Esophagus muscularis mucosa (tissue), 4 donors: ENCODE measurements around the gene GABRP. TPM values are rescaled to one million over a fixed set of nuclear protein-coding genes. Genes with fewer than 3 reads are reported as not detected.

Experiments
- DNase-seq: peaks from one replicate; pipeline ENCODE4 v3.0.0-alpha.2; 2017; ENCODE audit errors: extremely low spot score
- H3K27ac ChIP-seq, 4 donors: fragments of 200-600 bp; sonication (generic); replicated peaks in 1 of 4; 1 replicate in 3 of 4; 2 replicates in 1 of 4; pipeline ENCODE4 v1.5.1; 2016 to 2019; ENCODE audit warnings: mild to moderate bottlenecking in 1 of 4
- H3K27me3 ChIP-seq, 4 donors: fragments of 200-600 bp; sonication (generic); one replicate each; pipeline versions ENCODE4 v1.5.1 to v1.6.0; 2016 to 2019
- H3K36me3 ChIP-seq, 4 donors: fragments of 200-600 bp; sonication (generic); one replicate each; pipeline ENCODE4 v1.5.1; 2016 to 2019
- H3K4me1 ChIP-seq, 4 donors: fragments of 200-600 bp; sonication (generic); one replicate each; pipeline ENCODE4 v1.5.1; 2016 to 2019
- H3K4me3 ChIP-seq, 4 donors: fragments of 200-600 bp; sonication (generic); 1 replicate in 2 of 4; 2 replicates in 2 of 4; pipeline ENCODE4 v1.5.1; 2016 to 2019; ENCODE audit warnings: mild to moderate bottlenecking in 4 of 4, moderate library complexity in 1 of 4
- H3K9me3 ChIP-seq, 4 donors: fragments of 200-600 bp; sonication (generic); 1 replicate in 3 of 4; 2 replicates in 1 of 4; pipeline ENCODE4 v1.5.1; 2016 to 2019
- EP300 ChIP-seq: sonication (generic); formaldehyde crosslinking; IDR thresholded peaks from one replicate; pipeline ENCODE4 v1.6.1; 2017; ENCODE audit warnings: antibody characterized with exemption
- POLR2A ChIP-seq: fragments of 450-650 bp; IDR thresholded peaks from one replicate; pipeline ENCODE4 v1.6.1; 2017; ENCODE audit warnings: antibody characterized with exemption, moderate library complexity, mild to moderate bottlenecking, low read depth
- POLR2AphosphoS5 ChIP-seq, 2 donors: sonication (generic); formaldehyde crosslinking; IDR thresholded peaks; one replicate each; pipeline ENCODE4 v1.6.1; 2017; ENCODE audit warnings: antibody characterized with exemption in 2 of 2
- WGBS: methylation state at CpG from one replicate; pipeline ENCODE4 v1.1.5; 2018; 5-methylcytosine and 5-hydroxymethylcytosine counted together
- intact Hi-C: fragments of 100-400 bp; cut with DNase I; formaldehyde crosslinking; loops from one replicate; pipeline ENCODE4 v1.15.1; 2023
- total RNA-seq, 4 donors: library from RNA; depleted of rRNA; stranded (reverse); fragments of >200 nt; gene quantifications; one replicate each; pipeline versions ENCODE4 v1.1.0 to v1.2.1, GENCODE V29; 2016
- TF ChIP-seq, protein P1 (sequence below), 3 experiments: fragments of 200-600 bp in 2 of 3; fragments of 450-650 bp in 1 of 3; sonication (generic) in 2 of 3; IDR thresholded peaks; one replicate each; pipeline ENCODE4 v1.5.1; 2017 to 2019; ENCODE audit warnings: antibody characterized with exemption in 3 of 3, mild to moderate bottlenecking in 2 of 3, moderate library complexity in 1 of 3

The GABRP gene
- total RNA-seq, 4 donors from 2014 or later, result 0.42 TPM; not detected in 3

DNA sequence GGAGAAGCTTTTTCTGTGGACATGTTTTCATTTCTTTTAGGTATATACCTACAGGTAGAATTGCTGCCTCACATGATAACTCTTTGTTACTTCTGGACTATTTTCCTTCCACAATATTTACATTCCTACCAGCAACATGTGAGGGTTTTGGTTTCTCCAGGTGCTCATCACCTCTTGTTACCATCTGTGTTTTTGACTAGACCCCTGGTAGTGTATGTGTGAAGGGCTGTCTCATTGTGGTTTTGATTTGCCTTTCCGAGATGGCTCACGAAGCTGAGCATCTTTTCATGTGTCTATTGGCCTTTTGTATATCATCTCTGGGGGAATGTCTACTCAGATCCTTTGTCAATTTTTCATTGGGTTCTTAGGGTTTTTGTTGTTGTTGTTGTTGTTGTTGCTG lies 61.1 kb downstream of the GABRP start:
- Histone ChIP-seq H3K27me3 (peaks cover 0 to 6% (median 0%) of the 10 kb centered on the region in 4 donors), H3K36me3 (no peaks in the 10 kb centered on the region), H3K4me1 (no peaks in the 10 kb centered on the region), H3K9me3 (no peaks in the 10 kb centered on the region), H3K4me3 (no peak overlapping the region), H3K27ac (no peak overlapping the region)
- 79% methylated on average over 2 of the region's 2 CpGs for WGBS
- intact Hi-C loops, result no loop called here
- TF ChIP-seq, protein P1, sequence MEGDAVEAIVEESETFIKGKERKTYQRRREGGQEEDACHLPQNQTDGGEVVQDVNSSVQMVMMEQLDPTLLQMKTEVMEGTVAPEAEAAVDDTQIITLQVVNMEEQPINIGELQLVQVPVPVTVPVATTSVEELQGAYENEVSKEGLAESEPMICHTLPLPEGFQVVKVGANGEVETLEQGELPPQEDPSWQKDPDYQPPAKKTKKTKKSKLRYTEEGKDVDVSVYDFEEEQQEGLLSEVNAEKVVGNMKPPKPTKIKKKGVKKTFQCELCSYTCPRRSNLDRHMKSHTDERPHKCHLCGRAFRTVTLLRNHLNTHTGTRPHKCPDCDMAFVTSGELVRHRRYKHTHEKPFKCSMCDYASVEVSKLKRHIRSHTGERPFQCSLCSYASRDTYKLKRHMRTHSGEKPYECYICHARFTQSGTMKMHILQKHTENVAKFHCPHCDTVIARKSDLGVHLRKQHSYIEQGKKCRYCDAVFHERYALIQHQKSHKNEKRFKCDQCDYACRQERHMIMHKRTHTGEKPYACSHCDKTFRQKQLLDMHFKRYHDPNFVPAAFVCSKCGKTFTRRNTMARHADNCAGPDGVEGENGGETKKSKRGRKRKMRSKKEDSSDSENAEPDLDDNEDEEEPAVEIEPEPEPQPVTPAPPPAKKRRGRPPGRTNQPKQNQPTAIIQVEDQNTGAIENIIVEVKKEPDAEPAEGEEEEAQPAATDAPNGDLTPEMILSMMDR (IDR thresholded peaks at IDR 0.05), result no peak
- no peak for TF ChIP-seq EP300
- no peak for DNase-seq

DNA sequence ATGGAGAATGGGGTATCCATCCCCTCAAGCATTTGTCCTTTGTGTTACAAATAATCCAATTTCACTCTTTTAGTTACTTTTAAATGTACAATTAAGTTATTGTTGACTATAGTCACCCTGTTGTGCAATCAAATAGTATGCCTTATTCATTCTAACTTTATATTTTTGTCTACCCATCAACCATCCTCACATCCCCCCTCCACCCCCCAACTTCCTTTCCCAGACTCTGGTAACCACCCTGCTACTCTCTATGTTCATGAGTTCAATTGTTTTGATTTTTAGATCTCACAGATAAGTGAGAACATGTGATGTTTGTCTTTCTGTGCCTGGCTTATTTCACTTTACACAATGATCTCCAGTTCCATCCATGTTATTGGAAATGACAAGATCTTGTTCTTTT lies 62.9 kb downstream of the GABRP start:
- H3K27ac ChIP-seq, result no peak overlapping the region
- H3K4me1 ChIP-seq, result no peaks in the 10 kb centered on the region
- TF ChIP-seq POLR2AphosphoS5 (IDR thresholded peaks at IDR 0.05) (no peak), EP300 (no peak), POLR2A (no peak)
- TF ChIP-seq, protein P1 (IDR thresholded peaks at IDR 0.05), result no peak
- DNase-seq, result no peak
- no peak overlapping the region for H3K4me3 ChIP-seq
- intact Hi-C loops, result no loop called here
- no peaks in the 10 kb centered on the region for H3K9me3 ChIP-seq
- no peaks in the 10 kb centered on the region for H3K36me3 ChIP-seq
- peaks cover 0 to 6% (median 0%) of the 10 kb centered on the region in 4 donors for H3K27me3 ChIP-seq

DNA sequence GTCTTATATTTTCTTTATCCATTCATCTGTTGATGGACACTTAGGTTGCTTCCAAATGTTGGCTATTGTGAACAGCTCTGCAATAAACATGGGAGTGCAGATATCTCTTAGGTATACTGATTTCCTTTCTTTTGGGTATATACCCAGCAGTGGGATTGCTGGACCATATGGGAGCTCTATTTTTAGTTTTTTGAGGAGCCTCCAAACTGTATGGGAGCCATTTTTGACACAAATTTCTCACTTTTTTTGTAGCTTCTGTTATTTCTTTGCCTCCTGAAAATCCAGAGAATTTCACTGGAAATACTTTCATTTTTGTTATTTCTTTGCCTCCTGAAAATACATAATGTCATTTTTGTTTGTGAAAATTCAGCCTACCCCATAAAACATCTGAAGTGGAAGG lies 63.3 kb downstream of the GABRP start:
- Histone ChIP-seq H3K4me1 (no peaks in the 10 kb centered on the region), H3K27ac (no peak overlapping the region), H3K9me3 (no peaks in the 10 kb centered on the region), H3K27me3 (peaks cover 0 to 6% (median 0%) of the 10 kb centered on the region in 4 donors), H3K4me3 (no peak overlapping the region), H3K36me3 (no peaks in the 10 kb centered on the region)
- intact Hi-C loops, result no loop called here
- no peak for DNase-seq
- TF ChIP-seq POLR2A, result no peak
- TF ChIP-seq, protein P1 (IDR thresholded peaks at IDR 0.05), result no peak
- TF ChIP-seq POLR2AphosphoS5 (IDR thresholded peaks at IDR 0.05), result no peak
- no peak for TF ChIP-seq EP300

DNA sequence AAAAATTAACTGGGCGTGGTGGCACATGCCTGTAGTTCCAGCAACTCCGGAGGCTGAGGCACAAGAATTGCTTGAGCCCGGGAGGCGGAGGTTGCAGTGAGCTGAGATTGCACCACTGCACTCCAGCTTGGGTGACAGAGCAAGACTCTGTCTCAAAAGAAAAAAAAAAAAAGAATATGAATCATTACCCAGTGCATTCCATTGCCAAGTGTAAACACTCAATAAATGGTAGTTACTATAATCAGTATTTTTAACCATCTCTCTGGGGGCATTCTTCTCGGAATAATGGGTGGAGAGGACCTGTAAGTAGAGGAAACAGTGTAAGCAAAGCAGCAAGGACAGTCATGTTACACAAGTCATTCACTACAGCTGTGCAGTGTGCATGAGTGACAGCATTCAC lies 64.5 kb downstream of the GABRP start:
- no peak for DNase-seq
- TF ChIP-seq POLR2A (no peak), POLR2AphosphoS5 (IDR thresholded peaks at IDR 0.05) (no peak), EP300 (no peak)
- TF ChIP-seq, protein P1 (IDR thresholded peaks at IDR 0.05), result no peak
- Histone ChIP-seq H3K4me1 (no peaks in the 10 kb centered on the region), H3K27me3 (peaks cover 0 to 6% (median 0%) of the 10 kb centered on the region in 4 donors), H3K4me3 (no peak overlapping the region), H3K36me3 (no peaks in the 10 kb centered on the region), H3K27ac (no peak overlapping the region), H3K9me3 (no peaks in the 10 kb centered on the region)
- 87% methylated on average over 5 of the region's 5 CpGs for WGBS
- intact Hi-C loops, result no loop called here

DNA sequence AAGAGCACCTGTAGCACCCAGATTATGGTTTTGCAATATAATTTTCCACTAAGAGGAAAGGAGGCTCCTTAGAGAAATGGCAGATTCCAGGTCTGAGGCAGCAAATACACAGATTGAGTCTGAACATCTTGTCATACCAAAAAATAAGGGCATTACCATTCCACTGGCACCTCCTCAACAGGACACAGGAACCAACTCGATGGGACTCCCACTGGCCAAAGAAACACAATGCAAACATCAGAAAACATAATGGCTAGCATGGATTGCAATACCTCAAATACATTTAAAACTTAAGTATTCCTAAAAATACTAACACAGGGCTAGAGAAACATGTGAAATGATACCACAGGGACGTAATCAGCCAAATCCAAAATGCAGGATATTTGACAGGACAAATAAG lies 65.8 kb downstream of the GABRP start:
- Histone ChIP-seq H3K4me3 (no peak overlapping the region), H3K4me1 (no peaks in the 10 kb centered on the region), H3K27me3 (peaks cover 0 to 6% (median 0%) of the 10 kb centered on the region in 4 donors), H3K27ac (no peak overlapping the region), H3K9me3 (no peaks in the 10 kb centered on the region), H3K36me3 (no peaks in the 10 kb centered on the region)
- TF ChIP-seq EP300 (no peak), POLR2A (no peak), POLR2AphosphoS5 (IDR thresholded peaks at IDR 0.05) (no peak)
- TF ChIP-seq, protein P1 (IDR thresholded peaks at IDR 0.05), result no peak
- DNase-seq, result no peak
- intact Hi-C loops, result no loop called here
- 77% methylated on average over 2 of the region's 2 CpGs for WGBS
